ENCODE measurements around the gene CHST11. TPM values are rescaled to one million over a fixed set of nuclear protein-coding genes. Genes with fewer than 3 reads are reported as not detected.
A peak's percentile ranks its signal among the peaks of the same experiment; 100 is the strongest.

Gene CHST11
- total and polyA plus RNA-seq, 10 of the 15 experiments (the other 5 are each of a cell fraction or from before 2014, with no cell fraction given) = 1.9 to 38.1 (median 17.2) TPM

- TF ChIP-seq ZNF384 (IDR thresholded peaks at IDR 0.05; ENCODE audit: borderline replicate concordance, low read depth, low read length) (peak; percentile 21; the same call in 1 of the 2 replicates), E2F4 (IDR thresholded peaks at IDR 0.05; ENCODE audit: low read depth, low read length) (no peak), ATF2 (IDR thresholded peaks at IDR 0.05; ENCODE audit: low read length) (no peak), IRF4 (IDR thresholded peaks at IDR 0.05; ENCODE audit: low read depth, low read length) (no peak), RBBP5 (conservative IDR thresholded peaks at IDR 0.05) (no peak), BHLHE40 (IDR thresholded peaks at IDR 0.05; ENCODE audit: borderline replicate concordance in 1 of 2, low read depth in 2 of 2, low read length in 1 of 2) (no peak), KDM1A (IDR thresholded peaks at IDR 0.05; ENCODE audit: borderline replicate concordance) (no peak), GABPA (IDR thresholded peaks at IDR 0.05; ENCODE audit: low read depth) (no peak), MAX (IDR thresholded peaks at IDR 0.05; ENCODE audit: low read depth, low read length) (no peak), POLR2AphosphoS5 (IDR thresholded peaks at IDR 0.05; ENCODE audit: low read length) (no peak), NBN (IDR thresholded peaks at IDR 0.05) (no peak), SUZ12 (IDR thresholded peaks at IDR 0.05; ENCODE audit: unreplicated experiment) (no peak), KLF5 (IDR thresholded peaks at IDR 0.05; ENCODE audit: partially characterized antibody) (no peak), SMARCA5 (IDR thresholded peaks at IDR 0.05) (no peak), SPI1 (IDR thresholded peaks at IDR 0.05; ENCODE audit: borderline replicate concordance, insufficient read depth, low read depth, low read length) (peak; percentile 91), TAF1 (IDR thresholded peaks at IDR 0.05; ENCODE audit: borderline replicate concordance, low read depth, low read length) (no peak), CEBPZ (IDR thresholded peaks at IDR 0.05; ENCODE audit: low read depth, low read length) (no peak), BCL11A (IDR thresholded peaks at IDR 0.05; ENCODE audit: low read depth, low read length) (no peak), TARDBP (IDR thresholded peaks at IDR 0.05; ENCODE audit: borderline replicate concordance) (no peak), SKIL (IDR thresholded peaks at IDR 0.05; ENCODE audit: low read depth, poor library complexity, severe bottlenecking) (peak; percentile 23), ELK1 (IDR thresholded peaks at IDR 0.05; ENCODE audit: low read depth, low read length) (no peak), YY1 (IDR thresholded peaks at IDR 0.05; ENCODE audit: low read depth, low read length) (0 out of 2 replicates have a peak, but pooled peaks have one; percentile 0)
Observed at GRCh38 chr12:104522985-104523722, 66.4 kb downstream of the CHST11 start (continued).
